Measurements from ENCODE around the gene PLEKHG5. TPM values are rescaled to one million over a fixed set of nuclear protein-coding genes. Genes with fewer than 3 reads are reported as not detected.

PLEKHG5 gene
- polyA plus RNA-seq, 3 donors: 0.03 TPM; not detected in 2

- Histone ChIP-seq H3K4me1 (ENCODE audit: control insufficient read depth in 1 of 2, insufficient read depth in 2 of 2, low read length in 2 of 2) (peaks cover 0 to 4% of the 10 kb centered on the region in 2 donors), H3K27me3 (ENCODE audit: control insufficient read depth in 2 of 2, insufficient read depth in 2 of 2, low read length in 2 of 2) (peaks cover 7 to 47% of the 10 kb centered on the region in 2 donors), H3K27ac (ENCODE audit: low read depth in 1 of 2, low read length in 2 of 2) (no peak overlapping the region), H3K4me3 (replicated peaks in 1 of 3; ENCODE audit: low read depth in 2 of 3, low read length in 3 of 3) (no peak overlapping the region), H3K36me3 (replicated peaks in 1 of 2; ENCODE audit: control insufficient read depth in 1 of 2, insufficient read depth in 2 of 2, low read length in 2 of 2) (no peaks in the 10 kb centered on the region), H3K9me3 (replicated peaks in 1 of 2; ENCODE audit: control insufficient read depth in 1 of 2, insufficient read depth in 1 of 2, low read length in 2 of 2) (no peaks in the 10 kb centered on the region), H3K9ac (ENCODE audit: insufficient read depth, low read length, poor library complexity, severe bottlenecking) (no peak overlapping the region), H3K79me2 (ENCODE audit: insufficient read depth, low read length) (no peaks in the 10 kb centered on the region), H3K4me2 (replicated peaks; ENCODE audit: extremely low read depth, low read length, poor library complexity, severe bottlenecking) (no peak overlapping the region), H4K20me1 (ENCODE audit: insufficient read depth, low read length) (no peaks in the 10 kb centered on the region), H2AFZ (ENCODE audit: insufficient read depth, low read depth, low read length, poor library complexity, severe bottlenecking) (no peak overlapping the region)
- no peaks in the 10 kb centered on the region for H3K36me3 Mint-ChIP-seq
- no peak overlapping the region for H3K4me3 Mint-ChIP-seq
- intact Hi-C loops (cut with micrococcal nuclease): no loop called here
- peaks cover 45 to 84% (median 65%) of the 10 kb centered on the region in 3 donors for H3K27me3 Mint-ChIP-seq (ENCODE audit: low read depth in 3 of 3)
- DNase-seq: no peak
- peaks cover 5% of the 10 kb centered on the region for H3K4me1 Mint-ChIP-seq
- H3K9me3 Mint-ChIP-seq: peaks cover 0 to 8% (median 0%) of the 10 kb centered on the region in 7 donors
- peak overlapping the region in 1 of 7 donors; percentile 18 for H3K27ac Mint-ChIP-seq
- 90% methylated on average over 17 of the region's 21 CpGs for WGBS (ENCODE audit: insufficient coverage)
- TF ChIP-seq, protein P1, sequence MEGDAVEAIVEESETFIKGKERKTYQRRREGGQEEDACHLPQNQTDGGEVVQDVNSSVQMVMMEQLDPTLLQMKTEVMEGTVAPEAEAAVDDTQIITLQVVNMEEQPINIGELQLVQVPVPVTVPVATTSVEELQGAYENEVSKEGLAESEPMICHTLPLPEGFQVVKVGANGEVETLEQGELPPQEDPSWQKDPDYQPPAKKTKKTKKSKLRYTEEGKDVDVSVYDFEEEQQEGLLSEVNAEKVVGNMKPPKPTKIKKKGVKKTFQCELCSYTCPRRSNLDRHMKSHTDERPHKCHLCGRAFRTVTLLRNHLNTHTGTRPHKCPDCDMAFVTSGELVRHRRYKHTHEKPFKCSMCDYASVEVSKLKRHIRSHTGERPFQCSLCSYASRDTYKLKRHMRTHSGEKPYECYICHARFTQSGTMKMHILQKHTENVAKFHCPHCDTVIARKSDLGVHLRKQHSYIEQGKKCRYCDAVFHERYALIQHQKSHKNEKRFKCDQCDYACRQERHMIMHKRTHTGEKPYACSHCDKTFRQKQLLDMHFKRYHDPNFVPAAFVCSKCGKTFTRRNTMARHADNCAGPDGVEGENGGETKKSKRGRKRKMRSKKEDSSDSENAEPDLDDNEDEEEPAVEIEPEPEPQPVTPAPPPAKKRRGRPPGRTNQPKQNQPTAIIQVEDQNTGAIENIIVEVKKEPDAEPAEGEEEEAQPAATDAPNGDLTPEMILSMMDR (IDR thresholded peaks at IDR 0.05): no peak
Measured at GRCh38 chr1:6443339-6444115, 47.9 kb downstream of the PLEKHG5 start.

DNA sequence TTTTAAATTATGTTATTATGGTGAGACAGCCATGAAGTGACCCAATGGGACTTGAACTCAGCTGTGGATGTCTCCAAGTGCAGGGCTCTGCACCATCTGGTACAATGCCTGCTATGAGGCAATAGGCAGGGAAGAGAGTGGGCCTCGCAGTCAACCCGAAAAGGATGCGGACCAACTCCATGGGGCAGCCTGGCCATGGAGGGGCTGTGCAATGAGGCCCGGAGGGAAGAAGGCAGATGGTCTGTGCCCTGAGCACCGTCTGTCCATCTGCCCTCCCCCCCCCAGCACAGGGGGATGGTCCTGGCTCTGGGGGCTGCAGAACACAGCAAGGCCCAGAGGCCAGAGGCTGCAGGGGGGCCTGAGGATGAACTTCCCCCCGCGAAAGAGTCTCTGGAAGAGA lies 49.9 kb downstream of the PLEKHG5 start:
- peaks cover 7 to 30% of the 10 kb centered on the region in 2 donors for H3K27me3 ChIP-seq (ENCODE audit: control insufficient read depth in 2 of 2, insufficient read depth in 2 of 2, low read length in 2 of 2)
- Mint-ChIP-seq H3K36me3 (no peaks in the 10 kb centered on the region), H3K4me1 (peaks cover 5% of the 10 kb centered on the region), H3K27ac (no peak overlapping the region), H3K4me3 (peak overlapping the region in 1 of 2 donors; percentile 31), H3K27me3 (ENCODE audit: low read depth in 3 of 3) (peaks cover 35 to 75% (median 48%) of the 10 kb centered on the region in 3 donors), H3K9me3 (peaks cover 0 to 8% (median 0%) of the 10 kb centered on the region in 7 donors)
- no peaks in the 10 kb centered on the region for H3K79me2 ChIP-seq (ENCODE audit: insufficient read depth, low read length)
- no peak for DNase-seq
- H3K27ac ChIP-seq (ENCODE audit: low read depth in 1 of 2, low read length in 2 of 2): no peak overlapping the region
- no peak overlapping the region for H2AFZ ChIP-seq (ENCODE audit: insufficient read depth, low read depth, low read length, poor library complexity, severe bottlenecking)
- intact Hi-C loops (cut with micrococcal nuclease): no loop called here
- H4K20me1 ChIP-seq (ENCODE audit: insufficient read depth, low read length): no peaks in the 10 kb centered on the region
- H3K36me3 ChIP-seq (replicated peaks in 1 of 2; ENCODE audit: control insufficient read depth in 1 of 2, insufficient read depth in 2 of 2, low read length in 2 of 2): no peaks in the 10 kb centered on the region
- no peak overlapping the region for H3K9ac ChIP-seq (ENCODE audit: insufficient read depth, low read length, poor library complexity, severe bottlenecking)
- H3K4me3 ChIP-seq (replicated peaks in 1 of 3; ENCODE audit: low read depth in 2 of 3, low read length in 3 of 3): no peak overlapping the region
- TF ChIP-seq, protein P1 (IDR thresholded peaks at IDR 0.05): no peak
- 74% methylated on average over 3 of the region's 7 CpGs for WGBS (ENCODE audit: insufficient coverage)
- no peaks in the 10 kb centered on the region for H3K9me3 ChIP-seq (replicated peaks in 1 of 2; ENCODE audit: control insufficient read depth in 1 of 2, insufficient read depth in 1 of 2, low read length in 2 of 2)
- no peak overlapping the region for H3K4me2 ChIP-seq (replicated peaks; ENCODE audit: extremely low read depth, low read length, poor library complexity, severe bottlenecking)
- H3K4me1 ChIP-seq (ENCODE audit: control insufficient read depth in 1 of 2, insufficient read depth in 2 of 2, low read length in 2 of 2): peaks cover 0 to 4% of the 10 kb centered on the region in 2 donors

Measured in CD14-positive monocyte (primary cell).